HG02981 (cell line): Measurements from ENCODE around the gene FBLN2.

Experiments used
- ATAC-seq: cut with Tn5 transposase; IDR thresholded peaks from one replicate; pipeline ENCODE4 v1.9.1; 2021; ENCODE audit warnings: mild to moderate bottlenecking, moderate library complexity; ENCODE audit not compliant: unreplicated experiment

FBLN2 gene

GRCh38 chr3:13529196-13530112 is 19.5 kb upstream of the FBLN2 start:
- ATAC-seq = no peak

GRCh38 chr3:13530241-13531009 is 18.5 kb upstream of the FBLN2 start:
- no peak for ATAC-seq

- no peak for ATAC-seq
Observed at GRCh38 chr3:13532085-13532484, 16.8 kb upstream of the FBLN2 start.

- ATAC-seq = no peak
Observed at GRCh38 chr3:13532631-13533030, 16.3 kb upstream of the FBLN2 start.

GRCh38 chr3:13533885-13534301 is 15.0 kb upstream of the FBLN2 start:
- no peak for ATAC-seq

GRCh38 chr3:13535526-13535875 is 13.4 kb upstream of the FBLN2 start:
- ATAC-seq = no peak

- no peak for ATAC-seq
Observed at GRCh38 chr3:13535905-13536304, 13.0 kb upstream of the FBLN2 start.

- ATAC-seq = no peak
Observed at GRCh38 chr3:13536432-13536831, 12.5 kb upstream of the FBLN2 start.

GRCh38 chr3:13536832-13537231 is 12.1 kb upstream of the FBLN2 start:
- ATAC-seq = no peak

GRCh38 chr3:13537244-13537908 is 11.5 kb upstream of the FBLN2 start:
- no peak for ATAC-seq

- ATAC-seq = no peak
Observed at GRCh38 chr3:13537909-13538296, 11.0 kb upstream of the FBLN2 start.

- ATAC-seq = no peak
Observed at GRCh38 chr3:13538520-13539291, 10.2 kb upstream of the FBLN2 start.

GRCh38 chr3:13539292-13539638 is 9.7 kb upstream of the FBLN2 start:
- no peak for ATAC-seq

GRCh38 chr3:13539671-13540070 is 9.3 kb upstream of the FBLN2 start:
- no peak for ATAC-seq

GRCh38 chr3:13540297-13540995 is 8.5 kb upstream of the FBLN2 start:
- no peak for ATAC-seq

GRCh38 chr3:13541691-13542090 is 7.2 kb upstream of the FBLN2 start:
- ATAC-seq = no peak

- no peak for ATAC-seq
Observed at GRCh38 chr3:13542142-13542541, 6.8 kb upstream of the FBLN2 start.

- ATAC-seq = no peak
Observed at GRCh38 chr3:13543253-13543652, 5.7 kb upstream of the FBLN2 start.

- no peak for ATAC-seq
Observed at GRCh38 chr3:13544293-13544831, 4.6 kb upstream of the FBLN2 start.
